Mesendoderm (in vitro differentiated cells): ENCODE measurements around the gene GFOD2. TPM values are rescaled to one million over a fixed set of nuclear protein-coding genes. Genes with fewer than 3 reads are reported as not detected.

Experiments
- DNase-seq: peaks from one replicate; pipeline ENCODE4 v3.0.0; 2013
- H2AK5ac ChIP-seq: 2 replicates; pipeline ENCODE4 v1.6.1; 2013; ENCODE audit warnings: low read length, inconsistent platforms
- H2BK120ac ChIP-seq: 2 replicates; pipeline ENCODE4 v1.6.1; 2013; ENCODE audit warnings: low read depth, mild to moderate bottlenecking, low read length, moderate library complexity, mixed read lengths
- H2BK15ac ChIP-seq: replicated peaks from 2 replicates; pipeline ENCODE4 v1.6.1; 2013; ENCODE audit warnings: low read depth, mild to moderate bottlenecking, moderate library complexity
- H2BK5ac ChIP-seq: 2 replicates; pipeline ENCODE4 v1.6.1; 2013; ENCODE audit warnings: low read length, inconsistent platforms
- H3K18ac ChIP-seq: 2 replicates; pipeline ENCODE4 v1.6.1; 2013; ENCODE audit warnings: mild to moderate bottlenecking, low read length, mixed read lengths
- H3K23ac ChIP-seq: one replicate; pipeline ENCODE4 v1.6.1; 2013; ENCODE audit warnings: low read length
- H3K27ac ChIP-seq: 2 replicates; pipeline ENCODE4 v1.5.1; 2013; ENCODE audit warnings: low read depth, mild to moderate bottlenecking, inconsistent platforms, low read length, moderate library complexity
- H3K27me3 ChIP-seq: 2 replicates; pipeline ENCODE4 v1.6.1; 2013; ENCODE audit warnings: low read length, control low read depth, mild to moderate bottlenecking, inconsistent platforms; ENCODE audit not compliant: insufficient read depth, poor library complexity
- H3K36me3 ChIP-seq: 2 replicates; pipeline ENCODE4 v1.6.1; 2013; ENCODE audit warnings: low read length, inconsistent platforms; ENCODE audit not compliant: control insufficient read depth, insufficient read depth
- H3K4ac ChIP-seq: one replicate; pipeline ENCODE4 v1.6.1; 2013; ENCODE audit warnings: low read depth, mild to moderate bottlenecking, low read length, moderate library complexity
- H3K4me1 ChIP-seq: 2 replicates; pipeline ENCODE4 v1.6.1; 2013; ENCODE audit warnings: low read depth, low read length, inconsistent platforms; ENCODE audit not compliant: control insufficient read depth
- H3K4me2 ChIP-seq: 2 replicates; pipeline ENCODE4 v1.6.1; 2013; ENCODE audit warnings: low read length
- H3K4me3 ChIP-seq: 2 replicates; pipeline ENCODE4 v1.5.1; 2013; ENCODE audit warnings: mild to moderate bottlenecking, low read length
- H3K56ac ChIP-seq: one replicate; pipeline ENCODE4 v1.6.1; 2013; ENCODE audit warnings: low read length
- H3K79me1 ChIP-seq: 2 replicates; pipeline ENCODE4 v1.6.1; 2013; ENCODE audit warnings: low read length, inconsistent platforms
- H3K79me2 ChIP-seq: 2 replicates; pipeline ENCODE4 v1.6.1; 2013; ENCODE audit warnings: mild to moderate bottlenecking, low read length; ENCODE audit not compliant: control insufficient read depth, insufficient read depth
- H3K9ac ChIP-seq: 2 replicates; pipeline ENCODE4 v1.6.1; 2013; ENCODE audit warnings: low read length, inconsistent platforms
- H4K5ac ChIP-seq: one replicate; pipeline ENCODE4 v1.6.1; 2013; ENCODE audit warnings: low read length
- H4K8ac ChIP-seq: one replicate; pipeline ENCODE4 v1.6.1; 2013; ENCODE audit warnings: low read depth, mild to moderate bottlenecking, control low read depth, low read length, moderate library complexity
- WGBS: extraction: QIAGEN DNeasy Blood & Tissue Kit; methylation state at CpG from one replicate; pipeline ENCODE4 v1.1.7; 2013; ENCODE audit warnings: low lambda C conversion rate, missing lambda C conversion rate; ENCODE audit not compliant: insufficient coverage; ENCODE audit errors: extremely low coverage; 5-methylcytosine and 5-hydroxymethylcytosine counted together
- polyA plus RNA-seq, 2 experiments: library from polyadenylated mRNA; stranded (reverse); fragments of 200-250 nt; gene quantifications; one replicate each; pipeline ENCODE4 v1.2.3, GENCODE V29; 2013

Gene GFOD2
- 12.3 TPM for polyA plus RNA-seq (2013, experiment 1 of 2)
- polyA plus RNA-seq (2013, experiment 2 of 2), result 12.8 TPM

DNA sequence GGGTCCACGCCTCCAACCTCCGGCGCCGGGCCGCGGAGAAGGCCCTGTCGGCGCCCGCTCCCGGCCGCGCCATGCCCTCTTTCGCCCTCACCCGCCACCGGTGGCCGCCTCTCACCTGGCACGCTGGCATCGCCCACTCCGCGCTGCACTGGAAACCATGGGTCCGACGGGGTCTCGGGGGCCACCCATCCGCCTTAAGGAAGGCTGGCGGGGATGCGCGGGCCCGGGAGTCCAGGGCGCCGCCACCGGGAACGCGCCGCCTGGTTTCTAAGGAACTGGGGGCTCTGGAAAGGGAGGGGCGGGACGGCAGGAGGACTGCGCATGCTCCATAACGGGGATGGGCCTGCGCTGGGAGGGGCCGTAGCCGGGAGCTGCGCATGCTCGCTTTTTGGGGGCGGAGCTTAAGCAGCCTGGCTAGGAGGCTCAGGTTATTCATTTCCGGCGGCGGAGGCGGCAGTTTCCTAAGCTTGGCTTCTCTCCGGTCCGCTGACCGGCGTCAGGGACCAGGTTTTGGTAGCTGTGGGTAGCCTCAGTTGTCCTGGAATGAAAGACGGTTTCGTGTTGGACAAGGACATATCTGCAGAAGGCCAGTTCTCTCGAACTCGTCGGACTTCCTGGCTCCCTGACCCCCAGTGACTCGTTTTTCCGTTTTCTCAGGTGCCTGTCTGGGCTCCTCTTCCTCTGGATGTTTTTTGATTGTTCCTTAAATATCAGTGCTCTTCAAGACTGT is at the start of gene GFOD2:
Gene GFOD2 (minus strand): TSS at position 269 of the 730 bp plus-strand sequence. CDS start 33,601 bp downstream, outside the sequence.
- peak within 1 kb of the TSS; percentile 95 for H3K56ac ChIP-seq
- peak; percentile 96 for DNase-seq
- no peaks in the 10 kb centered on the region for H3K36me3 ChIP-seq
- no peak within 1 kb of the TSS for H2AK5ac ChIP-seq
- H3K4me1 ChIP-seq, result peaks cover 5% of the 10 kb centered on the region
- no peak within 1 kb of the TSS for H2BK120ac ChIP-seq
- H3K9ac ChIP-seq, result peak within 1 kb of the TSS; percentile 88
- H3K18ac ChIP-seq, result no peak within 1 kb of the TSS
- H3K4ac ChIP-seq, result no peak within 1 kb of the TSS
- H2BK15ac ChIP-seq, result no peak within 1 kb of the TSS
- peaks cover 8% of the 10 kb centered on the region for H3K79me1 ChIP-seq
- no peak within 1 kb of the TSS for H4K8ac ChIP-seq
- H4K5ac ChIP-seq, result no peak within 1 kb of the TSS
- H3K79me2 ChIP-seq, result peaks cover 14% of the 10 kb centered on the region
- peak within 1 kb of the TSS; percentile 28 for H3K27ac ChIP-seq
- no peaks in the 10 kb centered on the region for H3K27me3 ChIP-seq
- H2BK5ac ChIP-seq, result no peak within 1 kb of the TSS
- peak within 1 kb of the TSS; percentile 80 for H3K4me3 ChIP-seq
- no CpG with 5 or more reads among the region's 59 CpGs for WGBS
- H3K23ac ChIP-seq, result no peak within 1 kb of the TSS
- H3K4me2 ChIP-seq, result peak within 1 kb of the TSS; percentile 95

GRCh38 chr16:67767953-67768352 is 48.8 kb upstream of the GFOD2 start:
- no peaks in the 10 kb centered on the region for H3K4me1 ChIP-seq
- H3K27ac ChIP-seq, result no peak overlapping the region
- no peak overlapping the region for H4K5ac ChIP-seq
- no peak overlapping the region for H3K4me3 ChIP-seq
- no peaks in the 10 kb centered on the region for H3K27me3 ChIP-seq
- H3K79me2 ChIP-seq, result no peaks in the 10 kb centered on the region
- no peak overlapping the region for H3K4ac ChIP-seq
- no peak overlapping the region for H2BK15ac ChIP-seq
- H3K4me2 ChIP-seq, result no peak overlapping the region
- no peak for DNase-seq
- no peaks in the 10 kb centered on the region for H3K36me3 ChIP-seq
- H4K8ac ChIP-seq, result no peak overlapping the region
- H2AK5ac ChIP-seq, result no peak overlapping the region
- H3K23ac ChIP-seq, result no peak overlapping the region
- no peaks in the 10 kb centered on the region for H3K79me1 ChIP-seq
- H2BK5ac ChIP-seq, result no peak overlapping the region
- H2BK120ac ChIP-seq, result no peak overlapping the region
- H3K18ac ChIP-seq, result no peak overlapping the region
- WGBS, result no CpG with 5 or more reads among the region's 7 CpGs
- no peak overlapping the region for H3K9ac ChIP-seq
- H3K56ac ChIP-seq, result no peak overlapping the region

GRCh38 chr16:67766291-67766690 is 47.2 kb upstream of the GFOD2 start:
- Histone ChIP-seq H3K23ac (no peak overlapping the region), H3K4me1 (no peaks in the 10 kb centered on the region), H4K5ac (no peak overlapping the region), H2AK5ac (no peak overlapping the region), H2BK5ac (no peak overlapping the region), H3K27me3 (no peaks in the 10 kb centered on the region), H3K4me3 (no peak overlapping the region), H3K56ac (no peak overlapping the region), H3K4ac (no peak overlapping the region), H3K27ac (no peak overlapping the region), H4K8ac (no peak overlapping the region), H3K36me3 (no peaks in the 10 kb centered on the region), H3K9ac (no peak overlapping the region), H3K4me2 (no peak overlapping the region), H2BK15ac (no peak overlapping the region), H2BK120ac (no peak overlapping the region), H3K79me1 (peaks cover 2% of the 10 kb centered on the region), H3K18ac (no peak overlapping the region), H3K79me2 (no peaks in the 10 kb centered on the region)
- no peak for DNase-seq
- no CpG with 5 or more reads among the region's 4 CpGs for WGBS

DNA sequence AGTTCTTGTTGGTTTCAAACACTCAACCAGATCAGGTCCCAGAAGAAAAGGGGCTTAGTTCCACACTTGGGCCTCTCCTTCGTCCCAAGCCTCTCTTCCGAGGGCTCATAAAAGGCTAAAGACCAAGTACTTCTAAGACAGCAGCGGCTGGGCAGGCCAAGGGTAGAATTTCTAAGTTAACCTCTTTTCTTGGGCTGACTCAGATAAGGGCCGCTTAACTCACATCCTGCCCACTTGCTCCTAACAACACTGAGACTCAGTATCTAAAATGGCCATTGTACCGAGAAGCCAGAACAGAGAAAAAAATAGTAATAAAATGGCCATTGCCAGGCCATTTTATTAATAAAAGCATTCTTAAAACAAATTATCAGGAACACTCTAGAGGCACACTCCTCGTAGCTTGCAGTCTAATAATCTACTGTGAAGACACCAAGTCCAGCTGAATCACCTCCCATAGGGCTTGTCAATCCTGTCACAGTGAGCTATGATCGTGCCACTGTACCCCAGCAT is 45.1 kb upstream of the GFOD2 start:
- Histone ChIP-seq H2BK5ac (no peak overlapping the region), H3K4me3 (no peak overlapping the region), H3K79me1 (peaks cover 3% of the 10 kb centered on the region), H3K36me3 (no peaks in the 10 kb centered on the region), H2BK120ac (no peak overlapping the region), H3K4ac (no peak overlapping the region), H3K27ac (no peak overlapping the region), H3K4me2 (no peak overlapping the region), H4K5ac (no peak overlapping the region), H2BK15ac (no peak overlapping the region), H2AK5ac (no peak overlapping the region), H3K18ac (no peak overlapping the region), H3K27me3 (no peaks in the 10 kb centered on the region), H3K56ac (no peak overlapping the region), H3K79me2 (no peaks in the 10 kb centered on the region), H3K9ac (no peak overlapping the region), H3K23ac (no peak overlapping the region), H4K8ac (no peak overlapping the region), H3K4me1 (no peaks in the 10 kb centered on the region)
- DNase-seq, result no peak
- WGBS, result no CpG with 5 or more reads among the region's 7 CpGs

DNA sequence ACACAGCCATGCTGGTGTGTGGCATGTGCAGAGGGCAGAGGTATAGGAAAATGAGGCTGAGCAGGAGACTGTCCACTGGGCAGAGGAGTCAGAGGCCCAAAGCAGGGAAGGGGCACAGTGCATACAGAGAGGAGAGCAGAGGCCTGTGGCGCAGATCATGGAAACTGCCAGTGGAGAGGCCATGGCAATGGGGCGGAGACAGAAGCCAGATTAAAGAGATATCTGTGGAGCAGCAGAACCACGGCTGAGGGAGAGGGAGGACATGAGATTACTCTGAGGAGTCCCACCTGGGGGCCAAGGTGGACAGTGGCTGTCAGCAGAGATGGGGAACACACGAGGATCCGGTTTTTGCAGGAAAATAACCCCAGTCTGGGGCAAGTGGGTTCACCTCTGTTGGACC is 44.0 kb upstream of the GFOD2 start:
- no peaks in the 10 kb centered on the region for H3K27me3 ChIP-seq
- no peak for DNase-seq
- WGBS, result no CpG with 5 or more reads among the region's 5 CpGs
- no peak overlapping the region for H3K9ac ChIP-seq
- H3K4me1 ChIP-seq, result no peaks in the 10 kb centered on the region
- H4K5ac ChIP-seq, result no peak overlapping the region
- H3K4ac ChIP-seq, result no peak overlapping the region
- no peak overlapping the region for H3K4me3 ChIP-seq
- no peak overlapping the region for H3K27ac ChIP-seq
- no peak overlapping the region for H2BK120ac ChIP-seq
- H2AK5ac ChIP-seq, result no peak overlapping the region
- no peak overlapping the region for H3K56ac ChIP-seq
- H2BK15ac ChIP-seq, result no peak overlapping the region
- no peak overlapping the region for H2BK5ac ChIP-seq
- no peak overlapping the region for H3K23ac ChIP-seq
- no peak overlapping the region for H4K8ac ChIP-seq
- H3K36me3 ChIP-seq, result no peaks in the 10 kb centered on the region
- peaks cover 3% of the 10 kb centered on the region for H3K79me1 ChIP-seq
- no peaks in the 10 kb centered on the region for H3K79me2 ChIP-seq
- H3K18ac ChIP-seq, result no peak overlapping the region
- H3K4me2 ChIP-seq, result no peak overlapping the region
